MM.1S (cell line): Measurements from ENCODE around the gene ZNF300.

Source experiments
- CTCF ChIP-seq: fragments of 300-600 bp; sonication (generic); IDR thresholded peaks from 2 replicates; pipeline ENCODE4 v1.5.1; 2016; ENCODE audit warnings: antibody characterized with exemption, low read length, mixed read lengths
- EZH2 ChIP-seq: fragments of 300-600 bp; sonication (generic); optimal IDR thresholded peaks from 2 replicates; pipeline ENCODE3; 2017; ENCODE audit warnings: low read depth, mild to moderate bottlenecking, antibody characterized with exemption, low read length, mixed read lengths
- EZH2phosphoT487 ChIP-seq: fragments of 300-600 bp; sonication (generic); IDR thresholded peaks from 2 replicates; pipeline ENCODE4 v1.6.1; 2018; ENCODE audit warnings: antibody characterized with exemption, low read length

GRCh38 chr5:150912312-150912814, 7.6 kb upstream of the ZNF300 start:
- no peak for TF ChIP-seq CTCF
- TF ChIP-seq EZH2phosphoT487, result no peak
- no peak for TF ChIP-seq EZH2
